PFSK-1 (cell line): Measurements from ENCODE around the gene ZEB2.

ENCODE experiments used
- POLR2AphosphoS5 ChIP-seq: IDR thresholded peaks from 2 replicates; pipeline ENCODE4 v1.6.1; 2012; ENCODE audit warnings: low read depth, mild to moderate bottlenecking, control low read depth, low read length, moderate library complexity
- REST ChIP-seq, 2 experiments: IDR thresholded peaks; 2 replicates each; pipeline versions ENCODE4 v1.6.1 to v1.8.0; 2011 to 2012; ENCODE audit warnings: low read depth in 2 of 2, low read length in 2 of 2, control low read depth in 1 of 2, inconsistent platforms in 1 of 2, mild to moderate bottlenecking in 1 of 2, moderate library complexity in 1 of 2; ENCODE audit not compliant: insufficient read depth in 1 of 2
- SIN3A ChIP-seq: IDR thresholded peaks from 2 replicates; pipeline ENCODE4 v1.6.1; 2012; ENCODE audit warnings: mild to moderate bottlenecking, low read length, moderate library complexity, borderline replicate concordance; ENCODE audit not compliant: insufficient read depth

GRCh38 chr2:144474017-144474416 lies 45.9 kb downstream of the ZEB2 start:
- TF ChIP-seq POLR2AphosphoS5 (no peak), REST (IDR thresholded peaks at IDR 0.05; ENCODE audit: insufficient read depth in 1 of 2, low read depth in 2 of 2, low read length in 2 of 2) (no peak), SIN3A (no peak)
